ACC112 (cell line): ENCODE data around the gene MYO16.
"Not testable (repeated sequence)": the region's sequence is repeated elsewhere in the genome, so short reads cannot be mapped to it uniquely, and the experiment has no call there.

Source experiments
- H2AFZ ChIP-seq: fragments of 200-600 bp; sonication (generic); one replicate; pipeline ENCODE4 v1.6.0; 2017; ENCODE audit warnings: antibody characterized with exemption, low read length; ENCODE audit not compliant: unreplicated experiment
- H3K27ac ChIP-seq: fragments of 200-600 bp; sonication (generic); 2 replicates; pipeline ENCODE4 v1.5.1; 2014; ENCODE audit warnings: low read depth, mild to moderate bottlenecking, antibody characterized with exemption, low read length, moderate library complexity
- H3K27me3 ChIP-seq: fragments of 200-600 bp; sonication (generic); 2 replicates; pipeline ENCODE4 v1.6.1; 2014; ENCODE audit warnings: mild to moderate bottlenecking, antibody characterized with exemption, low read length, moderate library complexity, mixed read lengths; ENCODE audit not compliant: insufficient read depth
- H3K36me3 ChIP-seq: fragments of 200-600 bp; sonication (generic); 2 replicates; pipeline ENCODE4 v1.6.1; 2016; ENCODE audit warnings: mild to moderate bottlenecking, antibody characterized with exemption, low read length, moderate library complexity, mixed read lengths; ENCODE audit not compliant: insufficient read depth
- H3K4me1 ChIP-seq: fragments of 200-600 bp; sonication (generic); one replicate; pipeline ENCODE4 v1.6.1; 2016; ENCODE audit warnings: low read length, mixed read lengths; ENCODE audit not compliant: insufficient read depth, unreplicated experiment, control insufficient read depth
- H3K4me3 ChIP-seq: fragments of 200-600 bp; sonication (generic); 2 replicates; pipeline ENCODE4 v1.5.1; 2014; ENCODE audit warnings: mild to moderate bottlenecking, low read depth, low read length
- H3K79me2 ChIP-seq: fragments of 200-600 bp; sonication (generic); one replicate; pipeline ENCODE4 v1.6.0; 2016; ENCODE audit warnings: low read length; ENCODE audit not compliant: control insufficient read depth, unreplicated experiment, insufficient read depth

Gene MYO16

DNA sequence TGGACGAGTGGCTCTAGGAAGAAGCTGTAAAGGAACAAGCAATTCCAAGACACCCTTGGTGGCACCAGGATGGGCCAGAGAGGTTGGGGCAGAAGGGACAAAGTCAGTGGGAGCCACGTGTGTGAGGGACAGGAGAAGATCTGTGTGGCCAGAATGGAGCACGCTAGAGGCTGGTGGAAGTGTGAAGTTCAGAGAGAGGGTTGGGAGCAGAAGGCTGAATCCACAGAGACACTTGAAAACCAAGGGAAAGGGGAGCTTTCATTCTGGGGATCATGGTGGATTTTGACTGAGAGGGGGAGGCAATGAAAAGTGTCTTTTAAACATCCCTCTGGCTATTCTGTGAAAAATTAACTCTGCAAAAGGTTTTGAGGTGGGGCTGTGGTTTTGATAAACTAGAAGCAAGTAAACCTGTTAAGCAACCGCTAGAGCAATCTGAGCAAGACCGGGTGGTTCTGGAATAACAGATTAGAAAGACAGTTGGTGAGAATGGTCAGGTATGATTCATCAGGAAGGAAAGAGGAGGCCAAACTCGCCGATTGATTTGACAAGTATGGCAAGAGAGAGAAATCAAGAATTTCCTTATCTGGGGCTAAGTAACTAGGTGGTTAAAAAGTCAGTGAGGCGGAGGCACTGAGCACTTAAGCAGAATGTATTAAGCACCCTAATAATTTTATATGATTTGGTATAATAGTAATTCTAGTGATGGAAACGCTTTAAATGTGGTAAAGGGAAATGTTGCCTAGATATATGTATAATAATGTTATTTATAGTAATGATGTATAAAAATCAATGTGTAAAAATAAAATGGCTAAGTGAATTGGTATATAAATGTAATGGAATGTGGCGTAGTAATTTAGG lies 140.0 kb downstream of the MYO16 start:
- no peak overlapping the region for H2AFZ ChIP-seq
- H3K27ac ChIP-seq, result no peak overlapping the region
- no peaks in the 10 kb centered on the region for H3K27me3 ChIP-seq
- H3K79me2 ChIP-seq, result no peaks in the 10 kb centered on the region
- no peak overlapping the region for H3K4me3 ChIP-seq
- no peaks in the 10 kb centered on the region for H3K4me1 ChIP-seq
- H3K36me3 ChIP-seq, result no peaks in the 10 kb centered on the region

DNA sequence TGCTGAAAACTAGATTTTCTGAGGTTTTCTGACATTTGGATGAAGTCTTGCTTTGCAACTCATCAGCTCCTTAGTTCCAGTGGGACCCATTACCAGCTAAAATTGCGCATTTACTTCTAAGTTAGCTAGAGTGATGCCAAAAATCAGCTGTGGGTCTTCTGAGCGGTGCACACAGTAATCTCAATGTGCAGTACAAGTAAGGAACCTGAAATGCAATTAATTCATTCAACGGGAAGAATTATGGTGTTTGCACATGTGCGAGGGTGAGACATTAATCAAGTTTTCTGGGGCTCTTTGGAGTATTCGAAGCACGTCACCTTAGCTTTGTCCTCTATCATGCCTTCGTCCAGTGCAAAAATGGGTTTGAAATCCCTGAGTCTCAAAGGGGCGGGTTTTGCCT lies 146.2 kb downstream of the MYO16 start:
- H3K4me1 ChIP-seq, result no peaks in the 10 kb centered on the region
- H3K4me3 ChIP-seq, result no peak overlapping the region
- no peaks in the 10 kb centered on the region for H3K27me3 ChIP-seq
- no peaks in the 10 kb centered on the region for H3K36me3 ChIP-seq
- no peak overlapping the region for H3K27ac ChIP-seq
- no peaks in the 10 kb centered on the region for H3K79me2 ChIP-seq
- H2AFZ ChIP-seq, result no peak overlapping the region

DNA sequence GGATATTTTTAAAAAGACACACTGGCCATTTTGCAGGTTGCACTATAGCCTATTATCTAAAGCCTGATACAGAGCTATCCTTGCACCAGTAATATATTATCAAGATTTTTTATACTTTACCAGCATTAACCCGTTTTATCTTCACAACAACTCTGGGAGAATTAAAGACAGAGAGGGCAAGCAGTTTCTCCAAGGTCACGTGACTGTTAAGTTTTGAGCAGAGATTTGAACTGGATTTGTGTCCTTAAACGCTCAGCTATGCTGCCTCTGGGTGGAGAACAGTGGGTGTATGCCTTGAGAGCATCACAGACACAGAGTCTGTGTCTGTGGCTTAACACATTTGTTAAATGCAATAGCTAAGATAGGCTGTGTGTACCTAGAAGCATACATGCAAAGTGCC lies 147.2 kb downstream of the MYO16 start:
- Histone ChIP-seq H3K4me3 (no peak overlapping the region), H2AFZ (no peak overlapping the region), H3K27ac (no peak overlapping the region), H3K36me3 (no peaks in the 10 kb centered on the region), H3K27me3 (no peaks in the 10 kb centered on the region), H3K79me2 (no peaks in the 10 kb centered on the region), H3K4me1 (no peaks in the 10 kb centered on the region)

DNA sequence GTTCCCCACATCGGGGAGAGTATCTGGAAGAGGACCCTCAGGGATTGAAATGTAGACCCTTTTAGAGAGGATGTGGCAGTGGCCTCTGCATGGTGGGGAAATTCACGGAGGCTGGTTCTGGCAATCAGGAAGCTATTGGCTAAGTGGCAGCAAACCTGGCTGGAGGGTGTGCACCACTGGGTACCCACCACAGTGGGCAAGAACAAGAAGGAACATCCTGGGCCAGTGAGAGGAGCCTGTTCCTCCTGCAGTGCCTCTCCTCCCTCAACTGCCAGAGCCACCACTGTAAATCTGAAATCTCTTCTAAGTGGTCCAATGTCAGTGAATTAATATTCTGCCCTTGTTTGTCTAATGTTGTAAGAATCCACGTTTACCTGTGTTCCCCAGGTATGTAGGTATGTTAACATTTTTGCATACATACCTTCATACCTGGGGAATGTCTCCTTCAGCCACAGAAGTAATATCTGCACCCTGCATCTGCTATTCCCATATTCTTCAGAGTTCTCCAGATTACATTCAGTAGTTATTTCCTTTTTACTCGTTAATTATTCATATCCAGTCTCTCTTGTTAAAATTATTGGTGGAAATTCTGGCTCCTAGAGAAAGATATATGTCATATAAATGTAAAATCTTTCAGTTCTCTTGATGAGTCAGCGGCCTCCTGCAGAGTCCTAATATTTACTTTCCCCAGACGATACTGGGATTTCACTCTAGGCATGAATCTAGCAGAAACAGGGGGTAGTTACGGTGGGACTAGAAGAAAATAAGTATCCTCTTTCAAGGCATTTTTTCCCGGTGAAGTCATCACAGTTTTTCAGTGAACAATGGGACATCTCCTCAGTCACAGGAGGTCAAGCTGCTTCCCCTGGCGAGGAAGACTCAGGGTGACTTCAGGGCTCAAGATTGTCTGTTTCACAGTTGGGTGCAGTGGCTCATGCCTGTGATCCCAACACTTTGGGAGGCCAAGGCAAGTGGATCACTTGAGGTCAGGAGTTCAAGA lies 148.3 kb downstream of the MYO16 start:
- H3K4me1 ChIP-seq, result no peaks in the 10 kb centered on the region
- no peaks in the 10 kb centered on the region for H3K27me3 ChIP-seq
- no peak overlapping the region for H3K27ac ChIP-seq
- H3K79me2 ChIP-seq, result no peaks in the 10 kb centered on the region
- H3K4me3 ChIP-seq, result no peak overlapping the region
- H2AFZ ChIP-seq, result no peak overlapping the region
- no peaks in the 10 kb centered on the region for H3K36me3 ChIP-seq

DNA sequence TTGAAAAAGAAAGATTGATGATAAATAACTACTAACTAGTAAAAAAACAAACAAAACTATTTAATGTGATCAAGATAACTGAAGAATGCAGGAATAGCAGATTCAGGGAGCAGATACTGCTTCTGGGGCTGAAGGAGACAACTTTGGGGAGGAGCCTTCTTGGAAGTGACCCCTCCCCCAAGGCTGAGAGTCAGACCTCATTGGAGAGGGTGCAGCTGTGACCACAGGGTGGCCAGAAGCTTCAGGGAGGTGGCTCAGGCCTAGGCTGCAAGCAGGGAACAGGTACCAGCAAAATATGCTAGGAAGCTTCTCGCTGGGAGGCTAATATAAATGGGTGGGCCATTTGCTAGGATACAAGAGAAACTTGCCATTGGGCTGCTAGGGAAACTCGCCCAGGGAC lies 149.9 kb downstream of the MYO16 start:
- Histone ChIP-seq H3K36me3 (no peaks in the 10 kb centered on the region), H2AFZ (no peak overlapping the region), H3K4me1 (no peaks in the 10 kb centered on the region), H3K4me3 (no peak overlapping the region), H3K79me2 (no peaks in the 10 kb centered on the region), H3K27me3 (no peaks in the 10 kb centered on the region), H3K27ac (no peak overlapping the region)

DNA sequence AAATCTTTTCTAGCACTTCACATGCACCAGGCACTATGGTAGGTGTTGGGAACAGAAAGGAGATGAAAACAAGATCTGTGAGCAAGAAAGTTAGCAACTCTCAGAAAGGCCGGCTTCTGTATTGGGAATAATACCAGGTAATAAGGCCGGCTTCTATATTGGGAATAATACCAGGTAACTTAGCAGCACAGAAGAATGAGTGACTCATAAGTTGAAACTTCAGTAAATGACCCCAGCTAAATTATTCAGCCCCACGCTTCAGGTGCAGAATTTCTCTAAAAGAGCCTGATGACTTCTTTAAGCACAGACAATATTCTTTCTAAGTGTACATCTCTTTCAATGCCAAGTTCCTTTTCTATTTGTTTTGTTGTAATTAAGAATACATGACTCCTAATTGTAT lies 151.3 kb downstream of the MYO16 start:
- Histone ChIP-seq H2AFZ (no peak overlapping the region), H3K27me3 (no peaks in the 10 kb centered on the region), H3K36me3 (no peaks in the 10 kb centered on the region), H3K4me3 (no peak overlapping the region), H3K4me1 (no peaks in the 10 kb centered on the region), H3K79me2 (no peaks in the 10 kb centered on the region), H3K27ac (no peak overlapping the region)

DNA sequence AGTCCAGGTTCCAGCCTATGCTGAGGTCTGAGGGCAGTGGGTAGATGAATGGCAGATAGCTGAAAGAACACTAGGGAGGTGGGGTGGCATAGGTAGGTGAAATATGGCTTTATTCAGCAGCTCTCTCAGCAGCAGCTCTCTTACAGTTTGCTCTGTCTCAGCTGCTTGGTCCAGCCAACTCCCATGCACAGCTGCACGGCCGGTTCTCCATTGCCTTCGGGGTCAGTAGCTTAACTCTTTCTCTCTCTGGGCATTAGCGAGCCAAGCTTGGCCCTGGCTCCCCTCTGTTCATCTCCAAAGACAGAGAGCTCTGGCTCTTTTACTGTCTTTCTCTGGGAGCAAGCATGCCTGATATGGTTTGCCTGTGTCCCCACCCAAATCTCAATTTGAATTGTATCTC lies 151.9 kb downstream of the MYO16 start:
- H3K27ac ChIP-seq, result no peak overlapping the region
- no peaks in the 10 kb centered on the region for H3K36me3 ChIP-seq
- no peak overlapping the region for H3K4me3 ChIP-seq
- H3K27me3 ChIP-seq, result no peaks in the 10 kb centered on the region
- H2AFZ ChIP-seq, result no peak overlapping the region
- H3K4me1 ChIP-seq, result no peaks in the 10 kb centered on the region
- H3K79me2 ChIP-seq, result no peaks in the 10 kb centered on the region

DNA sequence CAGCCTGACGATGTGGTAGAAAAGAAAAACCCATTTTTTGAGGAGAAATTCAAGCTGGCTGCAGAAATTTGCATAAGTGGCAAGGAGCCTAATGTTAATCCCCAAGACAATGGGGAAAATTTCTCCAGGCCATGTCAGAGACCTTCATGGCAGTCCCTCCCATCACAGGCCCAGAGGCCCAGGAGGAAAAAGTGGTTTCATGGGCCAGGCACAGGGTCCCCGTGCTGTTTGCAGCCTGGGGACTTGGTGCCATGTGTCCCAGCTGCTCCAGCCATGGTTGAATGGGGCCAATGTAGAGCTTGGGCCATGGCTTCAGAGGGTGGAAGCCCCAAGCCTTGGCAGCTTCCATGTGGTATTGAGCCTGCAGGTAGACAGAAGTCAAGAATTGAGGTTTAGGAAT lies 153.1 kb downstream of the MYO16 start:
- not testable (repeated sequence) for H3K27me3 ChIP-seq, H3K4me3 ChIP-seq, H3K4me1 ChIP-seq, H3K36me3 ChIP-seq, H3K79me2 ChIP-seq, H3K27ac ChIP-seq, H2AFZ ChIP-seq

DNA sequence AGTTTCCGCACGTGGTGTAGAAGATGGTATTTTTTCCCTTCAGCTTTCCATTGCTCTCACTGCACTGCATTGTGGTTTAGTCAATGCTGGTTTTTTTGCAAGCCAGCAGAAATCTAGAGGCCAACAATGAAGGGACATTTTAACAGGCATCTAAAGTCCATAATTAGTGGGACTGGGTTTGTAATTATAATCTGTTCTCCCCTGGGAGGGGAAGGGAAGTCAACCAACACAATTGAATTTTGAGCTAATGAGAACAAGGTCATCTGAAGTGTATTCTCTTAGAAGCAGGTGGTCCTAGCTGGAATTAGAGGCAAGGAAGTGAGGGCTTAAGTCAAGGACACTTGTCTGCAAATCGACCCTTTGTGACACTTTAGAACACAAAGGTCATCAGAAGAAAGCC lies 156.4 kb downstream of the MYO16 start:
- H3K27me3 ChIP-seq, result peaks cover 10% of the 10 kb centered on the region; the same call in 1 of the 2 replicates
- H2AFZ ChIP-seq, result no peak overlapping the region
- H3K36me3 ChIP-seq, result no peaks in the 10 kb centered on the region
- H3K4me1 ChIP-seq, result no peaks in the 10 kb centered on the region
- no peak overlapping the region for H3K4me3 ChIP-seq
- no peaks in the 10 kb centered on the region for H3K79me2 ChIP-seq
- no peak overlapping the region for H3K27ac ChIP-seq

DNA sequence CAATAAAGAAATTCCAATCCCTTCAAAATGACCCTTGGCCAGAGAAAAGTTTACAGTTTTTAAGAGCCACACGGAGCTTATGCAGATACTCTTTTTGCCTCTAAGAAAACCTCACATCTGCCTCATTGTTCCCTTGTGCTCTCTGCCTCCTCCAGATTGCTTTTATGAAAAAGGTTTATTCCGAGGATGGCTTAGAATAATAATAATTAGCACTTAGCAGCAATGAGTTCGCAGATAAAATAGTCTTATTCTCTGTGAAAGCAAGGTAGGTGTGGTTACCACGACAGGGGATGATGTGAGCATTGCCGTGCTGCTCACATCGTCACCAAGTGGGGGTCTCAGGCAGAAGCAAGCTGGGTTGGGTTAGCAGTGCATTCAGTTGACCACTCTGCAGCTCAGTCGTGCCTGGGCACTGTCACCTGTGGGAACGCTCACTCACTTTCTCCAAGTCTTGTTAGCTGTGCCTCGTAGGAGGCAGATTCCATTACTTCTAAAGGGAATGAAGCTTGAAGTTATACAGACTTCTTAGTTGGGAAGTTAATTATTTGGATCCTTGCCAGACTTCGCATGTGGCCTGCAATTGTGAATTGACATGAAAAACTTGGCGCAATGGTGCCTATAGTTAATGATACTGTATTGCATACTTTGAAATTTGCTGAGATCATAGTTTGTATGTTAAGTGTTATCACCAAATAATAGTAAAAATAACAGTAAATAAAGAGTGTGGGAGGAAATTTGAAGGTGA lies 157.2 kb downstream of the MYO16 start:
- no peak overlapping the region for H2AFZ ChIP-seq

More for the DNA sequence above, 157.2 kb downstream of the MYO16 start:
- Histone ChIP-seq H3K27me3 (peaks cover 10% of the 10 kb centered on the region; the same call in 1 of the 2 replicates), H3K4me3 (no peak overlapping the region), H3K4me1 (no peaks in the 10 kb centered on the region), H3K79me2 (no peaks in the 10 kb centered on the region), H3K36me3 (no peaks in the 10 kb centered on the region), H3K27ac (no peak overlapping the region)
